ENCODE data around the gene BTD.

- TF ChIP-seq CTCF (IDR thresholded peaks at IDR 0.05) (no peak), POLR2AphosphoS5 (IDR thresholded peaks at IDR 0.05) (no peak), POLR2A (IDR thresholded peaks at IDR 0.05) (no peak), EP300 (IDR thresholded peaks at IDR 0.05) (no peak)
These were observed 43.7 kb downstream of the BTD start for GRCh38 chr3:15645246-15645645.
